Stimulated activated CD4-positive, alpha-beta T cell treated with anti-CD3 and anti-CD28 coated beads, Interleukin-2, amount 100 ng/mL, for 4 hours (primary cell): ENCODE measurements around the gene ZDHHC1.

ENCODE experiments used
- DNase-seq: peaks from one replicate; pipeline ENCODE4 v3.0.0-alpha.2; 2020; ENCODE audit warnings: low read depth

ZDHHC1 gene

DNA sequence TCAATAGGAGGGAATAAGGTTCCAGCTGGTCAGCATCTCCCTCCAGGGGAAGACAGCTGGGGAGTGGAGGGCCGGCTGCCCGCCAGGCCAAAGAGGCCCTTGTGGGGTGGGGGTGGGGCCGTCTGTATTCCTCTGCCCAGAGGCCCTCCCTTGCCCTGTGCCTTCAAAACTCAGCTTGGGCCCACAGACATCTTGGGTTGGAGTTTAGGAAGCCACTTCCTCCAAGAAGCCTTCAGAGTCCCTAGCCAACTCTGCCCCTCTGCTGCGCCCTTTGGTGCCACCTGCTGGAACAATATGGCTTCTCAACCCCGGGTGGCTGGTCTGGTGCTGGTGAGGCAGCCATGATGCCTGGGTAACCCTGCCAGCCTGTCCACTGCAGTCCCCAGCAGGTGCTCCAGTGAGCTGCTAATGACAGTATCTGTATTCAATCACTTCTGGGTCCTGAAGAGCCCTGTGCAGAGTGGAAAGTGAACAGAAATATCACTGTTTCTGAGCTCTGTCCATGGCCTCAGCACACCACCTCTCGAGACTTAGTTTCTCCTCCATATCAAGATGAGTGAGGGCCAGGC is 31.3 kb upstream of the ZDHHC1 start:
- DNase-seq, result peak; percentile 31

DNA sequence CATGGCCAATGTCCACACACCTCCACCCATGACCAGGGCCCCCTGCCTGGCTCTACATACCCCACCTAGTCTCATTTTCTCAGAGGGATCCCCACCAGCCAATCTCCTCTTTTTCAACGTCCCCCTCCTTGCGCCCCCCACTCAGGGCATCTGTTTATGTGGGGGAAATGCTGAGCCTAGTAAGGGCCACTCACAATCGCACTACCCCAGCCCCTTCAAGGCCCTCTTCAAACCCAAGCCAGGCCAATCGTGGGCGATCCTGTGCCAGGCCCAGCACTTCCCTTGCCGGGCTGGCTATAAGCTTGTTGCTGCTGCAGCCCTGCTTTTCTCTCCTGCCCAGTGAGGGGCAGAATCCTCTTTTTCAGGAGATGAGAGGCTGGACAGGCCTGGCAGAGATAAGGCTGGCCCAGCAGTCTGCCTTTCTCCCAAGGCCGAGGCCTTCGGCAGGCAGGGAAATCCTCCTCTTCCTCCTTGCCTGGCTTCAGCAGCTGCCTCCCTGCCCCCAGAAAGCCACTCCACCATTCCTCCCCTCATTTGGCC is 30.8 kb upstream of the ZDHHC1 start:
- no peak for DNase-seq

DNA sequence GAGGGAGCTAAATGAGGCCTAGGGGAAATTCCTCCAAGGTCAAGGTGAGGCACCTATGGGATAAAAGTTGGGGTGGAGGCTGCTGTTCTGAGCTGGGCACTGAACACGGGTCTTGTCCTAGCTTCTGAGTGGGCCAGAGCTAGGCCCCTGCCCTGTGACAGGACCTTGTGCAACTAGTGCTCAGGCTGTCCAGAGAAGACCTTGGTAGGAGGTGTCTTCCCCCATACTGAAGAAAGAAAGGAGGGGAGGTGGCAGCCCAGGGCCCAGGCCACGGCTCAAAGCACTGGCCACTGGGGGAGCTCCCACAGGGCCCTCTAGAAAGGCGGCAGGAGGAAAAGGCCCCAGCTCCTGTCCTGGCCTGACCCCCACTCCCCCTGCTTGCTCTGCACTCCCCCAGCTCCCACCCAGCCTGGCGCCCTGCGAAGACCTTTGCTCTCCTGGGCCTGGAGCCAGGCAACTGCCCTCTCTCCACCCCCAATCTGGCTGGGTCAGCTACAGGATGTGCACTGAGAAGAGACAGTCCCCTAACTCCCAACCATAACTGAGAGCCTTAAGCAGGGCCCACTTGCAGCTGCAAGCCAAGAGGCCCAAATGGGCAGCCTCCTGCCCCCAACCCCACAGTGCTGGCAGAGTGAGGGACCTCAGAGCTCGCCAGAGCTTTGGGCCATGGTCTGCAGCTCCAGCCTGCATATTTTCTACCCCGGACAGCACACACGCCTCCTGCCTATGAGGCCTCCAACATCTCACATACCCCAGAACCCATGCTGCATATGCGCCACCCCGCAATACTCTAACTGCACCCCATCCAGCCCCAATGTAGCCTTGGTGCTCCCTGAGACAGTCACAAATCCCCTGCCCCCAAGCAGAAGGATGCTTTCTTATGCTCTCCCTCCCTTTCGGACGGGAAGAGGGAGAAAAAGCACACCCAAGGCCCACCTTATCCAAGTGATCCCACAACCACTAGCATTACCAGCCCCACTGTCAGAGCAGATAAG is 29.9 kb upstream of the ZDHHC1 start:
- DNase-seq, result no peak

DNA sequence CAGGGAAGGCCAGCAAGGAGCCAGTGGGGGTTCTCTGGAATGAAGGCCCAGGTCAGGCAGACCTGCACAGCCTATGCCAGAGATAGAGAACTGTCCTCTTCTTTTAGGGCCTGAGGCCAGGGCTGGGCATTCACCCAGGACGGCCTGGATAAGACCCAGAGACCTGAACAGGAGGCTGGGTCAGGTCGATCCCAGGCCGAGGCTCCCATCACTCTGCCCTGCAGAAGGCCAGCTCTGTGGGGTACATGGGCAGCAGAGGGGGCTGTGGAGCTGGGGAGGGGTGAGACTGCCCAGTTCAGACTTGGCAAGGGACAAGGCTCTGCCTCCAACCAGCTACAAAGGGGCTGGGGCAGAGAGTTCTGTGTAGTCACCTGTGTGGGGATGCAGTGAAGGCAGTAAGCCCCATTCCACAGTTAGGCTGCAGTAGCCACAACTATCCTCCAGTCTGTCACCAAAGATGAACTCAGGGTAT is 29.2 kb upstream of the ZDHHC1 start:
- DNase-seq, result no peak

- no peak for DNase-seq
Measured at GRCh38 chr16:67445126-67445426, 28.8 kb upstream of the ZDHHC1 start.

- DNase-seq, result no peak
Measured at GRCh38 chr16:67444259-67445125, 28.2 kb upstream of the ZDHHC1 start.

GRCh38 chr16:67443265-67443664 is 27.0 kb upstream of the ZDHHC1 start:
- DNase-seq, result no peak

GRCh38 chr16:67442581-67443255 is 26.4 kb upstream of the ZDHHC1 start:
- no peak for DNase-seq

DNA sequence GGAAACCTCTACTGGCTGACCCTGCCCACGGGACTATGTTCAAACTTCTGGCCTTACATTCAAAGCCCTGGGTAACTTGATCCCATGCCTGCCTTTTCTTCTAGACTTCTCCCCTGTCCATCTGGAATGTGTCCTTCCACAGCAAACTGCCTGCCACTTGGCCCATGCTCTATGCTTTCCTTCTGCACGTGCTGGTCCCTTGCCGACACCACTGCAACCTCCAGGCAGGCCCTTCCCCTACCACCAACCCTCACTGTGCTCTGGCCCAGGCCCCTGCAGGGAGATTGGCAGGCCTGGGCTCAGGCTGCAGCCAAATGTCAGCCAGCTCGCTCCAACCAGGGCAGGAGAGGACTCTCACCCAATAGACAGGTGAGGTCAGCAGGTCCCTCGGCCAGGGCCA is 25.6 kb upstream of the ZDHHC1 start:
- no peak for DNase-seq

GRCh38 chr16:67441271-67441753 is 25.0 kb upstream of the ZDHHC1 start:
- DNase-seq, result no peak

DNA sequence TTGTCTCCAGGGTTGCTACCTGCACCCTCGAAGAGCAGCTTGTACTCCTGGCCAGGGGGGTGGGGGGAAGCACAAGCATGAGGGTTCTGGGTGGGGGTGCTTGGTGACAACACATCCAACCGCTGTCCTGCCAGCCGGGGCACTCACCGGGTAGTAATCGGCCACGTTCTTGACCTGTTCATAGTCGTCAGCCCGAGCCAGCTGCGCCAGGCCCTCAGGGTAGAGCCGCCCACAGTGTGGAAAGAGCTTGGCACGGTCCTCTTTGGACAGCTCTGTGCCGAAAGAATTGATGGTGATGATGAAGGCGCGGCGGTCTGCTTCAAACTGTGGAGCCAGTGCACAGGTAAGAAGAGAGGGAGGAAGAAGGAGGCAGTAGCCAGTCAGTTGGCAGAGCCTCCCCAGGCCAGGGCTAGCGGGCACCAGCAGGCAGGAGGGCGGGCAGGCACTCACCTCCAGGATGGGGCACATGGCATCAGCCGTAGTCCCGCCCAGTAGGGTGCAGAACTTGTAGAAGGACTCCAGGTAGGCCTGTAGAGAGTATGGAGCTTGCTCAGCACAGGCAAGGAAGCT is 22.6 kb upstream of the ZDHHC1 start:
- DNase-seq, result no peak

GRCh38 chr16:67438098-67438791 is 22.0 kb upstream of the ZDHHC1 start:
- DNase-seq, result no peak

DNA sequence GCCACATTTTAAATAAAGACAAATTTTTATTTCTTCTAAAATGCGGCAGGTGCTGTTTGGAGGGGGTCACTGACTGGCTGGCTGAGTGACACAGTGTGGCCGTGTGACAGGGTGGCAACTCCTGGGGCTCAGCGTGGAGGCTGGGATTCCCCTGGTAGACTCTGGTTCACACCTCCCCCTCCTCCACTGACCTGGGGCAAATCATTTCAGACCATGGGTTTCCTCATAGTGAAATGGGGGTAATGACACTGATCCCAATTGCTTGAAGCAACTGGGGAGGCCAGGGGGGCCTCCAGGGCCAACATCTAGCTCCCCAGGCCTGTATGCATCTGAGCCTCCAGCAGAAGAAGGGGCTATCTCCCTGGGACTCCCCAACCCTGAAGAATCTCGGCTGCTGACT is 21.2 kb upstream of the ZDHHC1 start:
- DNase-seq, result no peak

GRCh38 chr16:67436640-67437193 is 20.4 kb upstream of the ZDHHC1 start:
- no peak for DNase-seq

DNA sequence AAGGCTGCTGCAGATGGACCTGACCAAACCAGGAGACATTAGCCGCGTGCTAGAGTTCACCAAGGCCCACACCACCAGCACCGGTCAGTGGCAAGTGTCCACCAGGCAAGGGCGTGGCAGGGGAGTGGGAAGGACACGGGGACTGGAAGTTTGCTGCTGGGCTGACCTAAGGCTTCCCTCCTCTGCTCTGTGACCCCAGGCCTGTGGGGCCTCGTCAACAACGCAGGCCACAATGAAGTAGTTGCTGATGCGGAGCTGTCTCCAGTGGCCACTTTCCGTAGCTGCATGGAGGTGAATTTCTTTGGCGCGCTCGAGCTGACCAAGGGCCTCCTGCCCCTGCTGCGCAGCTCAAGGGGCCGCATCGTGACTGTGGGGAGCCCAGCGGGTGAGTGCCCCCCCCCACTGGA is 19.5 kb upstream of the ZDHHC1 start:
- DNase-seq, result no peak

GRCh38 chr16:67433131-67433719 is 16.9 kb upstream of the ZDHHC1 start:
- DNase-seq, result no peak

- no peak for DNase-seq
Measured at GRCh38 chr16:67432506-67432890, 16.2 kb upstream of the ZDHHC1 start.

GRCh38 chr16:67431775-67432505 is 15.7 kb upstream of the ZDHHC1 start:
- no peak for DNase-seq
